Effector memory CD4-positive, alpha-beta T cell (primary cell): ENCODE measurements around the gene TAF4.

Source experiments
- DNase-seq, 3 donors: peaks; one replicate each; pipeline ENCODE4 v3.0.0-alpha.2; 2020
- H3K27ac ChIP-seq: 2 replicates; pipeline ENCODE4 v1.7.0; 2013; ENCODE audit warnings: mild to moderate bottlenecking, low read length, moderate library complexity; ENCODE audit not compliant: insufficient read depth, poor library complexity, severe bottlenecking
- H3K27me3 ChIP-seq: replicated peaks from 2 replicates; pipeline ENCODE4 v1.7.0; 2013; ENCODE audit warnings: mild to moderate bottlenecking, low read length; ENCODE audit not compliant: insufficient read depth, control insufficient read depth, poor library complexity, severe bottlenecking
- H3K36me3 ChIP-seq: 2 replicates; pipeline ENCODE4 v1.7.0; 2013; ENCODE audit warnings: mild to moderate bottlenecking, low read length, moderate library complexity; ENCODE audit not compliant: control insufficient read depth, insufficient read depth
- H3K4me1 ChIP-seq: 2 replicates; pipeline ENCODE4 v1.7.0; 2013; ENCODE audit warnings: low read length, mild to moderate bottlenecking; ENCODE audit not compliant: control insufficient read depth, insufficient read depth, poor library complexity, severe bottlenecking
- H3K4me3 ChIP-seq: 2 replicates; pipeline ENCODE4 v1.7.0; 2013; ENCODE audit warnings: low read length, low read depth, mild to moderate bottlenecking; ENCODE audit not compliant: insufficient read depth, poor library complexity, severe bottlenecking
- H3K9me3 ChIP-seq: 2 replicates; pipeline ENCODE4 v1.7.0; 2013; ENCODE audit warnings: mild to moderate bottlenecking, low read length, moderate library complexity; ENCODE audit not compliant: control insufficient read depth

Gene TAF4

DNA sequence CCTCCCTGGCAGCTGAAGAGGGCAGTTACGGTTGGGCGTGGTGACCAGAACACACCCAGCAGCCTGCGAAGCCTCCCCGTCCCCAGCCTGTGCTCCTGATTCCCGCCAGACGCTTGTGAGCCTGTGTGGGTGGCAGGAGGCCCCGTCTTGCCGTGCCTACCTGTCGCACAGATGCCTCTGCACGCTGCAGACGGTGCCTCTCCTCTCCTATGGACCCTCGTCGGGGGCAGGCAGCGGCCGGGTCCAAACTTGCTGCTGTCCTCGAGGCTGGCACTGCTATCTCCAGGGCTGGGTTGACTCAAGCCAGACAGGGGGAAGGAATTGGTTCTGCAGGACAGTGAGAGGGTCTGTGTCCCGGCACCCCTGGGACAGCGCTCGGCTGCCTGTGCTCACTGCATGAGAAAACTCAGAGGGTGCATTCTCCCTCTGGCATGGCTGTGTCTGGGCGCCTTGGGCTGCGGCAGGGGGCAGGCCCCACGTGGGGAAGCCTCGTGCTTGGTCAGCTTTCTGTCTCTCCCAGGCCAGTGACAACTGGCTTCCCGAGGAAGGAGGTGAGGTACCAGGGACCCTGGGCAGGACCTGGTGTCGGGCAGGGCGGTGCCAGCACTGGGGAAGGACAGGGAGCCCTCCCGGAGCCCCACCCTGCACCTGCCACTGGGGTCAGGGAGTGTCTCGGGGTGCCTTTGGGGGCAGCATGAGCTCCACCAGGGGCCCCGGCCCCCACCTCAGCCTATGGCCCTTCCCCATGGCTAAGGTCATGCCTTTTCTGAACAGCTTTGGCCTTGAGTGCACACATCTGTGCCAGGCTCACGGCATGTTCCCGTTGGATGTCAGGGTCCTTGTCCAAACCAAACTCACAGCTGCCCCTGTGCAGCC, 127.5 kb downstream of the TAF4 start:
- no peak for DNase-seq
- no peak overlapping the region for H3K27ac ChIP-seq

DNA sequence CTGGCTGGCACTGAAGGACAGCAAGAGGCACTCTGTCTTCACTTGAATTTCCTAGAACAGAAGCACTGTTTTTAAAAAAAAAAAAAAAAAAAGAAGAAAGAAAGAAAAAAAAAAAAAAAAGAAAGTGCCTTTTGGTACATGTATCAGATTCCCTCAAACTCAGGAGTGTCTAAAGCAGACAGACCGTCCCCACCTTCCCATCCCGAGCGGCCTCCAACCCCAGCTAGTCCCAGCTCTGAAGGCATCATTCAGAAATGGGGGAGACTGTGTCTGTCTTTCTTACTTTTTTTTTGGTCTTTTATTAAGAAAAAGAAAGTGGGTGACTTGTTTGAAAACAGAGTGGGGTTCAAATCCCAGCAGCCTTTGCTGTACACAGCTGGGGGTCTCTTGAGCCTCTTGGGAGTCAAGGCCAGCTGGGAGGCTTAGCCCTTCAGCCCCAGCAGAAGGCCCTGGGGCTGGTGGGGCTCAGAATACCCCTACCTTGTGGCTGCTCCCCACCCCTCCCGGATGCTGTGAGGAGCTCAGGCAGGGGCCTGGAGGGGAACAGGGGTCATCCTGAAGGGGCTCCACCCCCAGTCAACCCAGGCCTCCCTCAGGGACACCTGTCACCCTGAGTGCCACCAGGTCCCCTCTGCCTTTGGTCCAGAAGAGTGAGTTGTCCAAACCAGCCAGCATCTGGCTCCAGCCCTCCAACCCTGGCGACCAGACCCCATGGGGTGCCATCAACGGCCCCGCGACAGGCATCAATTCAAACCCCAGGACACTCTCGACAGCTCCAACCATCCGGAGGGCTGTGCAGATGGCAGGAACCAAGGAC, 128.3 kb downstream of the TAF4 start:
- Histone ChIP-seq H3K27me3 (no peaks in the 10 kb centered on the region), H3K4me1 (no peaks in the 10 kb centered on the region), H3K4me3 (no peak overlapping the region), H3K36me3 (no peaks in the 10 kb centered on the region), H3K9me3 (no peaks in the 10 kb centered on the region), H3K27ac (no peak overlapping the region)
- no peak for DNase-seq

More for the DNA sequence above, 127.5 kb downstream of the TAF4 start:
- Histone ChIP-seq H3K27me3 (no peaks in the 10 kb centered on the region), H3K4me3 (no peak overlapping the region), H3K36me3 (no peaks in the 10 kb centered on the region), H3K4me1 (no peaks in the 10 kb centered on the region), H3K9me3 (no peaks in the 10 kb centered on the region)

DNA sequence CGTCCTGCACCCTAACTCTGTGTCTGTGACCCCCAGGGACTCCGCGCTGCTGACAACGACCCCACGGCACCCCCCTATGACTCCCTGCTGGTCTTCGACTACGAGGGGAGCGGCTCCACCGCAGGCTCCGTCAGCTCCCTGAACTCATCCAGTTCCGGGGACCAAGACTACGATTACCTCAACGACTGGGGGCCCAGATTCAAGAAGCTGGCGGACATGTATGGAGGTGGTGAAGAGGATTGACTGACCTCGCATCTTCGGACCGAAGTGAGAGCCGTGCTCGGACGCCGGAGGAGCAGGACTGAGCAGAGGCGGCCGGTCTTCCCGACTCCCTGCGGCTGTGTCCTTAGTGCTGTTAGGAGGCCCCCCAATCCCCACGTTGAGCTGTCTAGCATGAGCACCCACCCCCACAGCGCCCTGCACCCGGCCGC, 129.0 kb downstream of the TAF4 start:
- H3K27ac ChIP-seq, result no peak overlapping the region
- H3K27me3 ChIP-seq, result no peaks in the 10 kb centered on the region
- no peak overlapping the region for H3K4me3 ChIP-seq
- DNase-seq, result no peak
- H3K4me1 ChIP-seq, result no peaks in the 10 kb centered on the region
- no peaks in the 10 kb centered on the region for H3K9me3 ChIP-seq
- no peaks in the 10 kb centered on the region for H3K36me3 ChIP-seq

DNA sequence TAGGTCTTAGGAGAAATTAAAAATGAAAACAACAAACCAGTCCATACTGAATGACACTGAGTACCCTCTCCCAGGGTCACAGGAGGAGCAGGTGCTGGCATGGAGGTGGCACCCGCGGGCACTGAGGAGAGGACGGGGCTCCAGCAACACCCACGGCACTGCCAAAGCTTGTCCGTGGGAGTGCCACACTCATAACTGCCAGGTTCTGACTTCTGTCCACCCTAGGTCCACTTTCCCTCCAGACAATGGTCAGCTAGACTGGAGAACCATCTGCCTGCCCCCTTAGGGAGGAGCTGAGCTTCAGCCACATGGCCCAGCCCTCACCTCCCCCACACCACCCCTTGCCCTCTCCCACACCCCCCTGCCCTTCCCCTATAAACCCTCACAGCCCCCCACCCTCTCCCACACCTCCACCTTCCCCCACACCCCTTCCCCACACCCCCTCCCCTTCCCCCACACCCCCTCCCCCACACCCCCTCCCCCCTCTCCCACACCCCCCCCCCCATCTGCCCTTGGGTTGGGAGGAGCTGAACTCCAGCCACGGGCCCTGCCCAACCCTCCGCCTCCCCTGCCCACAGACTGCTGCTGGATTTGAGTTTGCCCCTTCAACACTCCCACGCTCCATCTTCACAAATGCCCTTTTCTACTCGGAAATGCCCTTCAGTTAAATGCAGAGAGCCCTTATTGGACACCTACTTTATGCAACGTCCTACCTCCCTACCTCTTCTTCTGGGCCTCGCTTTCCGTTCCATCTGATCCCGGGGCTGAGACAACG, 129.6 kb downstream of the TAF4 start:
- no peak for DNase-seq
- H3K36me3 ChIP-seq, result no peaks in the 10 kb centered on the region
- no peaks in the 10 kb centered on the region for H3K27me3 ChIP-seq
- no peaks in the 10 kb centered on the region for H3K9me3 ChIP-seq
- H3K4me1 ChIP-seq, result no peaks in the 10 kb centered on the region
- no peak overlapping the region for H3K4me3 ChIP-seq
- H3K27ac ChIP-seq, result no peak overlapping the region

DNA sequence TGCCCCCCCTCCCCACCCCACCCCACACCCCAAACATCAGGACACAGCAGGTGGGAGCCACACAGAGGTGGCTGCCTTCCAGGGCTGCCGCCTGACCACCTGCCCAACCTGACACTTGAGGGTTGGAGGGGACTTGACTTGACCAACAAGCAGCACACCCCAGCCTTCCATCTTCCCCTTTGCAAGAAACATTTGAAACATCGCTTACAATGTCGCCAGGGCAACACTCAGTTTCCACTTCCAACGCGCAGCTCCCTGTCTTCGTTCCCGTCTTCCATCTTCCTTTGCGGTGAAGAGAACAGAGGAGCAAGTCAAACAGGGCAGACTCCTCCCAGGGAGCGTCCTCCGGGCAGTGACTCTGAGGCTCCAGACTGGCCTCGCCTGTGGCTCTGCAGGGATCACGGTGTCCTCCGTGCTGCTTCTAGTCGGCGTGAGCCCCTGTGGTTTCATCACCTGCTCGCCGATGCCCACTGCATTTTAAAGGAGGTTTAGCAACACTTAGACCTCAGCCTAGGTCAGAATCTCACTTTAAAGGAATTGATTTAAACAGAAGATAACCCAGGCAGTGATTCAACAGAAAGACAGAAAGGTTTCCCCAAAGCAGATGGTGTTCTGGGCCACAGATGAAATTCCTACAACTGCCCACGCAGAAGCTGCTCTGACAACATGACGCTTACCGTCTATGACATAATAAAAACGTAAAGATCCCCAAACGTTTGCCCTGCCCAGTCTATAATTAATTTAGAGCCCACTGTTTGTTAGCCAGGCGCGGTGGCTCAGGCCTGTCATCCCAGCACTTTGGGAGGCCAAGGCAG, 130.8 kb downstream of the TAF4 start:
- DNase-seq, result no peak
- no peaks in the 10 kb centered on the region for H3K27me3 ChIP-seq
- H3K36me3 ChIP-seq, result no peaks in the 10 kb centered on the region

DNA sequence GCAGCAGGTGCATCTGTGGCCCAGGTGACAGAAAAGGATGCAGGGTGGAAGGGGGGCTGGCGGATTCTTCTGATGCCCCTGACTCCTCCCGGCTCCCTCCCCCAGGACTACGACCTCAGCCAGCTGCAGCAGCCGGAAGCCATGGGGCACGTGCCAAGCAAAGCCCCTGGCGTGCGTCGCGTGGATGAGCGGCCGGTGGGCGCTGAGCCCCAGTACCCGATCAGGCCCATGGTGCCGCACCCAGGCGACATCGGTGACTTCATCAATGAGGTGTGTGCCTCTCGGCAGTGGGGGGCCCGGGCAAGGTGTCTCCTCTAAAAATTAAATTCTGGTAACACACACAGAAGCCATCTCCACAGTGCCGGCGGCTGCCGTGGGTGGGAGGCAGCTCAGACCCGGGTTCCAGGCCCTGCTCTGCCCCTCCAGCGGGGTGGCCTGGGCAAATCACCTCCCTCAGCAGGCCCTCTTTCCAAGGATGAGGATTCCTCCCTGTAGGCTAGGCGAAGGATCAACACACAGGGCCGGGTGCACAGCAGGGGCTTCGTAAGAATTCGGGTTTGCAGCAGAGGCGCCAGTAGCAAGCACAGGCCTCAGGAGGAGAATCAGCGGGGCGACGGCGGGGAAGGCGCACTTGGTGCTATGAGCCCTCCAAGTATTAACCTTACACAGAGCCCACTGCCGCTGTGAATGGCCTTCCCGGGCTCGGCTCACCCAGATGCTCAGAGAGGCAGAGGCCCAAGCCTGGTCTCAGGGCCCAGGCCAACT, 131.5 kb downstream of the TAF4 start:
- no peaks in the 10 kb centered on the region for H3K4me1 ChIP-seq
- DNase-seq, result no peak
- H3K36me3 ChIP-seq, result no peaks in the 10 kb centered on the region
- no peak overlapping the region for H3K27ac ChIP-seq
- no peaks in the 10 kb centered on the region for H3K27me3 ChIP-seq
- no peaks in the 10 kb centered on the region for H3K9me3 ChIP-seq
- no peak overlapping the region for H3K4me3 ChIP-seq

More for the DNA sequence above, 130.8 kb downstream of the TAF4 start:
- Histone ChIP-seq H3K27ac (no peak overlapping the region), H3K4me3 (no peak overlapping the region), H3K9me3 (no peaks in the 10 kb centered on the region), H3K4me1 (no peaks in the 10 kb centered on the region)

DNA sequence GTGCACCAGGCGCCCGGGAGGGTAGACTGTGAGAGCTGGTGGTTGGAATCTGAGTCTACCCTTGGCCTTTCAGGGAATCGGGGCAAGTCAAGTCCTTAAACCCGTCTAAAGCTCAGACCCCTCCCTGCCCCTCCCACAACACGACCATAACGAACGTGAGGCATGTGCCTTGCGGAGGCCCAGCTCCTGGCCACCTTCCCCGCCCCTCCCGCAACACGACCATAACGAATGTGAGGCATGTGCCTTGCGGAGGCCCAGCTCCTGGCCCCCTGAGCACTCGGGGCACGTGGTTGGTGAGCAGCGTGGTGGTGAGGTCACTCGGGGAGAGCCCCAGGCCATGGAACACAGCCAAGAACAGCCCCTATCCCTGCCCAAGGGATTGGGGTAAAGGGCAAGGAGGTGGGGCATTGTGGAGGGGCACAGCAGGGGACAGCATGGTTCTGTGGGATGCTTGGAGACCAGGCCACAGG, 132.2 kb downstream of the TAF4 start:
- Histone ChIP-seq H3K4me1 (no peaks in the 10 kb centered on the region), H3K27me3 (no peaks in the 10 kb centered on the region), H3K27ac (no peak overlapping the region), H3K36me3 (no peaks in the 10 kb centered on the region), H3K4me3 (no peak overlapping the region), H3K9me3 (no peaks in the 10 kb centered on the region)
- DNase-seq, result no peak

DNA sequence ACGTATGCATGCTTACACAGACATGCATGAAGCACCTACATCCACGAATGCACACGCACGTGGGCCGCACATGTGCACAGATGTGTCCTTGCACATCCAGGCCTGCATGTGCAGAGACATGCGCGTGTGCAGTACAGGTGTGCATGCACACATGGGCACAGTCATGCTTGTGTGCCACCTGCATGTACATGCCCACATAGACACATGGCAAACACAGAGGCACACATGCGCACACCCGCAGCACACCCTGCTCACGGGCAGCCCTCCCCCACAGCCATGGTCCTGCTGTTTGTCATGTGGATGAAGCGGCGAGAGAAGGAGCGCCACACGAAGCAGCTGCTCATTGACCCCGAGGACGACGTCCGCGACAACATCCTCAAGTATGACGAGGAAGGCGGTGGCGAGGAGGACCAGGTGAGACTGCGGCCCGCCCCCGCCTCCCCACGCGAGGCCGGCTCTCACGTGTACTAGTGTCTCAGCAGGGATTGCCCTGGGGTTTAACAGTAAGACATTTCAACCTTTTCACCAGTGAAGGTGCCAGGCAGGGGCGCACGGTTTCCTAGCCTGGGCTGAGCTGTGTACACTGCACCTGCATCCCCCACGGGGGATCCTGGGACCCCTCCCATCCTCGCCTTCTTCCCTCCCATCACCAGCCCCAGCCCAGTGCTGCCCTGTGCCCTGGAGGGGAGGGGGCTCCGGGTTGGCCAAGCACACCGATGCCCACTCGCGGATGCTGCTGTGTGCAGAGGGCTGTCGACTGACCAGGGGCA, 132.8 kb downstream of the TAF4 start:
- H3K9me3 ChIP-seq, result no peaks in the 10 kb centered on the region
- no peaks in the 10 kb centered on the region for H3K36me3 ChIP-seq
- H3K27me3 ChIP-seq, result no peaks in the 10 kb centered on the region
- H3K4me1 ChIP-seq, result no peaks in the 10 kb centered on the region
- H3K27ac ChIP-seq, result no peak overlapping the region
- no peak for DNase-seq
- no peak overlapping the region for H3K4me3 ChIP-seq
